B cell (primary cell): ENCODE measurements around the gene AFAP1L1. TPM values are rescaled to one million over a fixed set of nuclear protein-coding genes. Genes with fewer than 3 reads are reported as not detected.

Source experiments
- ATAC-seq: fragments of 200-7000 bp; cut with Tn5 transposase; one replicate; pipeline ENCODE4 v1.10.0; 2021; ENCODE audit warnings: low read depth, mild to moderate bottlenecking, moderate number of reproducible peaks, moderate library complexity
- CTCF ChIA-PET: fragments of 350-600 bp; sonication (Branson Sonifier 250); formaldehyde crosslinking; loops from one replicate; lab custom pipeline; 2021; ENCODE audit warnings: antibody characterized with exemption, inconsistent platforms; lab: Charles Lee
- POLR2A ChIA-PET: fragments of 350-600 bp; sonication (Branson Sonifier 250); formaldehyde crosslinking; loops from one replicate; lab custom pipeline; 2021; ENCODE audit warnings: antibody characterized with exemption; lab: Charles Lee
- DNase-seq: peaks from one replicate; pipeline ENCODE4 v3.0.0; 2013
- H2AFZ ChIP-seq: 2 replicates; pipeline ENCODE4 v1.6.1; 2012; ENCODE audit warnings: mild to moderate bottlenecking, low read depth, low read length; ENCODE audit not compliant: insufficient read depth, poor library complexity, severe bottlenecking
- H3K27ac ChIP-seq, 2 donors: 1 replicate in 1 of 2; 2 replicates in 1 of 2; pipeline ENCODE4 v1.5.1; 2012 to 2013; ENCODE audit warnings: low read length in 2 of 2, mild to moderate bottlenecking in 2 of 2, moderate library complexity in 1 of 2
- H3K27me3 ChIP-seq, 4 experiments: fragments of 200-600 bp in 1 of 4; sonication (generic) in 1 of 4; replicated peaks in 1 of 4; 1 replicate in 2 of 4; 2 replicates in 2 of 4; pipeline versions ENCODE4 v1.6.1 to v1.7.0; 2013 to 2016; ENCODE audit warnings: low read length in 3 of 4, mild to moderate bottlenecking in 2 of 4, mixed read lengths in 1 of 4, moderate library complexity in 1 of 4; ENCODE audit not compliant: insufficient read depth in 4 of 4, control insufficient read depth in 3 of 4; ENCODE audit errors: control extremely low read depth in 1 of 4
- H3K36me3 ChIP-seq, 2 experiments: replicated peaks in 1 of 2; 1 replicate in 1 of 2; 2 replicates in 1 of 2; pipeline versions ENCODE4 v1.6.1 to v1.7.1; 2013; ENCODE audit warnings: low read length in 1 of 2; ENCODE audit not compliant: insufficient read depth in 2 of 2, control insufficient read depth in 1 of 2; ENCODE audit errors: control extremely low read depth in 1 of 2, extremely low read depth in 1 of 2
- H3K4me1 ChIP-seq, 2 donors: fragments of 200-600 bp in 1 of 2; sonication (generic) in 1 of 2; 1 replicate in 1 of 2; 2 replicates in 1 of 2; pipeline versions ENCODE4 v1.5.1 to v1.6.1; 2013 to 2017; ENCODE audit warnings: low read length in 2 of 2; ENCODE audit not compliant: control insufficient read depth in 2 of 2, insufficient read depth in 2 of 2
- H3K4me2 ChIP-seq: replicated peaks from 2 replicates; pipeline ENCODE3; 2012; ENCODE audit warnings: mild to moderate bottlenecking, low read depth, low read length; ENCODE audit not compliant: poor library complexity, severe bottlenecking
- H3K4me3 ChIP-seq, 5 experiments: fragments of 200-600 bp in 1 of 5; sonication (generic) in 1 of 5; 1 replicate in 3 of 5; 2 replicates in 2 of 5; pipeline versions ENCODE4 v1.5.1 to v1.7.0; 2011 to 2016; ENCODE audit warnings: low read length in 4 of 5, mild to moderate bottlenecking in 4 of 5, low read depth in 2 of 5, control low read depth in 1 of 5, moderate library complexity in 1 of 5; ENCODE audit not compliant: insufficient read depth in 1 of 5; ENCODE audit errors: control extremely low read depth in 1 of 5, extremely low read depth in 1 of 5
- H3K79me2 ChIP-seq: fragments of 200-600 bp; sonication (generic); one replicate; pipeline ENCODE4 v1.6.0; 2016; ENCODE audit warnings: low read length; ENCODE audit not compliant: control insufficient read depth, insufficient read depth
- H3K9ac ChIP-seq: fragments of 200-600 bp; sonication (generic); 2 replicates; pipeline ENCODE4 v1.6.1; 2017; ENCODE audit warnings: mild to moderate bottlenecking, low read length, moderate library complexity
- H3K9me3 ChIP-seq, 3 donors: one replicate each; pipeline versions ENCODE4 v1.6.1 to v1.7.1; 2013; ENCODE audit warnings: low read length in 2 of 3; ENCODE audit not compliant: control insufficient read depth in 2 of 3, insufficient read depth in 1 of 3; ENCODE audit errors: control extremely low read depth in 1 of 3
- H4K20me1 ChIP-seq: 2 replicates; pipeline ENCODE4 v1.6.0; 2012; ENCODE audit warnings: mild to moderate bottlenecking, low read length; ENCODE audit not compliant: insufficient read depth, control insufficient read depth, poor library complexity, severe bottlenecking
- H3K27ac Mint-ChIP-seq: one replicate; pipeline ENCODE4 v1.8.0; 2021; ENCODE audit warnings: mixed read lengths
- H3K27me3 Mint-ChIP-seq: one replicate; pipeline ENCODE4 v1.8.0; 2021; ENCODE audit warnings: mixed read lengths
- H3K4me1 Mint-ChIP-seq: one replicate; pipeline ENCODE4 v1.8.0; 2021; ENCODE audit warnings: mixed read lengths
- H3K4me3 Mint-ChIP-seq: one replicate; pipeline ENCODE4 v1.8.0; 2021; ENCODE audit warnings: mixed read lengths
- H3K9me3 Mint-ChIP-seq: one replicate; pipeline ENCODE4 v1.8.0; 2022; ENCODE audit warnings: mixed read lengths; ENCODE audit not compliant: insufficient read depth
- CTCF ChIP-seq: fragments of 200-600 bp; IDR thresholded peaks from one replicate; pipeline ENCODE4 v1.8.0; 2022; ENCODE audit warnings: antibody characterized with exemption, mild to moderate bottlenecking
- EZH2 ChIP-seq: IDR thresholded peaks from 2 replicates; pipeline ENCODE4 v1.6.1; 2012; ENCODE audit warnings: borderline replicate concordance, low read depth, mild to moderate bottlenecking, moderate library complexity, low read length; ENCODE audit not compliant: insufficient read depth, poor library complexity, severe bottlenecking
- WGBS: methylation state at CpG from one replicate; pipeline ENCODE4 v1.1.5; 2013; ENCODE audit warnings: missing lambda C conversion rate; ENCODE audit not compliant: insufficient coverage; 5-methylcytosine and 5-hydroxymethylcytosine counted together
- intact Hi-C: fragments of 100-400 bp; cut with micrococcal nuclease; formaldehyde crosslinking; loops from one replicate; pipeline ENCODE4 v1.10.0; 2022
- polyA plus RNA-seq: library from polyadenylated mRNA; depleted of rRNA; stranded (reverse); fragments of >200 nt; gene quantifications from 2 replicates; pipeline ENCODE4 v1.2.3, GENCODE V29; 2012
- total RNA-seq, 2 donors: library from RNA; stranded (reverse); fragments of 120-200 nt in 1 of 2; gene quantifications; 1 replicate in 1 of 2; 2 replicates in 1 of 2; pipeline versions ENCODE4 v1.2.3 to v1.2.4, GENCODE V29; 2013 to 2022

Gene AFAP1L1
- total and polyA plus RNA-seq, 2 donors (not counting 1 experiment from before 2014, with no cell fraction given) = not detected

- Mint-ChIP-seq H3K9me3 (no peaks in the 10 kb centered on the region), H3K27ac (no peak overlapping the region), H3K4me3 (no peak overlapping the region), H3K27me3 (no peaks in the 10 kb centered on the region), H3K4me1 (no peaks in the 10 kb centered on the region)
- WGBS = no CpG with 5 or more reads among the region's 7 CpGs
- DNase-seq (no peak), ATAC-seq (no peak)
- no peaks in the 10 kb centered on the region for H3K4me1 ChIP-seq
- ChIA-PET CTCF (no interaction called here), POLR2A (no interaction called here)
- no peaks in the 10 kb centered on the region for H3K27me3 ChIP-seq
- TF ChIP-seq EZH2 = no peak
- TF ChIP-seq CTCF = no peak
- no peaks in the 10 kb centered on the region for H3K79me2 ChIP-seq
- H4K20me1 ChIP-seq = no peaks in the 10 kb centered on the region
- H3K27ac ChIP-seq = no peak overlapping the region
- H3K4me3 ChIP-seq = no peak overlapping the region
- no peak overlapping the region for H2AFZ ChIP-seq
- intact Hi-C loops = no loop called here
- H3K4me2 ChIP-seq = no peak overlapping the region
- H3K9me3 ChIP-seq = peaks cover 0 to 3% (median 0%) of the 10 kb centered on the region in 3 donors
- no peaks in the 10 kb centered on the region for H3K36me3 ChIP-seq
- H3K9ac ChIP-seq = no peak overlapping the region
Measured at GRCh38 chr5:149289301-149289700, 17.6 kb downstream of the AFAP1L1 start.

- Mint-ChIP-seq H3K27ac (no peak overlapping the region), H3K4me1 (peaks cover 10% of the 10 kb centered on the region), H3K4me3 (no peak overlapping the region), H3K27me3 (peaks cover 17% of the 10 kb centered on the region), H3K9me3 (no peaks in the 10 kb centered on the region)
- Histone ChIP-seq H3K4me1 (peaks cover 9 to 10% of the 10 kb centered on the region in 2 donors), H3K4me2 (peak overlapping the region; percentile 29), H3K79me2 (no peaks in the 10 kb centered on the region), H3K9me3 (no peaks in the 10 kb centered on the region), H3K27ac (no peak overlapping the region), H2AFZ (peak overlapping the region; percentile 27), H3K27me3 (peaks cover 0 to 12% (median 1%) of the 10 kb centered on the region in 4 experiments), H4K20me1 (no peaks in the 10 kb centered on the region), H3K36me3 (no peaks in the 10 kb centered on the region), H3K9ac (peak overlapping the region; percentile 23), H3K4me3 (no peak overlapping the region)
- DNase-seq = no peak
- TF ChIP-seq EZH2 (no peak), CTCF (no peak)
- ChIA-PET POLR2A (no interaction called here), CTCF (interaction anchor here (0.5 kb wide), 1 partner anchor 20 kb away, joined by 3 read pairs; no protein-coding TSS in a partner anchor)
- WGBS = 31% methylated on average over 7 of the region's 10 CpGs
- intact Hi-C loops = no loop called here
- no peak for ATAC-seq
Measured at GRCh38 chr5:149294872-149295829, 23.5 kb downstream of the AFAP1L1 start.
